ENCODE measurements around the gene GPR139.

- TF ChIP-seq CTCF (IDR thresholded peaks at IDR 0.05) (no peak), POLR2A (IDR thresholded peaks at IDR 0.05) (no peak)
Observed at GRCh38 chr16:20020083-20020482, 53.6 kb downstream of the GPR139 start.
